CD4-positive, alpha-beta T cell treated with Interleukin-6 at 100 ng/mL for 8 hours (primary cell): ENCODE results near the gene PRR7.

Experiments used
- DNase-seq: peaks from one replicate; pipeline ENCODE4 v3.0.0-alpha.2; 2020; ENCODE audit warnings: mixed read lengths, low spot score

PRR7 gene

GRCh38 chr5:177452688-177453638 lies 6.3 kb downstream of the PRR7 start:
- no peak for DNase-seq

- DNase-seq = no peak
Measured at GRCh38 chr5:177453852-177454396, 7.3 kb downstream of the PRR7 start.

GRCh38 chr5:177454397-177455035 lies 7.9 kb downstream of the PRR7 start:
- DNase-seq = peak; percentile 90

- DNase-seq = peak; percentile 91
Measured at GRCh38 chr5:177455036-177455660, 8.5 kb downstream of the PRR7 start.

GRCh38 chr5:177455661-177456590 lies 9.3 kb downstream of the PRR7 start:
- DNase-seq = peak; percentile 92

- no peak for DNase-seq
Measured at GRCh38 chr5:177456591-177456964, 10.0 kb downstream of the PRR7 start.

- no peak for DNase-seq
Measured at GRCh38 chr5:177456976-177457851, 10.6 kb downstream of the PRR7 start.

GRCh38 chr5:177457852-177458681 lies 11.5 kb downstream of the PRR7 start:
- no peak for DNase-seq

- no peak for DNase-seq
Measured at GRCh38 chr5:177458912-177459350, 12.3 kb downstream of the PRR7 start.

GRCh38 chr5:177459357-177459756 lies 12.7 kb downstream of the PRR7 start:
- DNase-seq = no peak

- no peak for DNase-seq
Measured at GRCh38 chr5:177459819-177460628, 13.4 kb downstream of the PRR7 start.

- no peak for DNase-seq
Measured at GRCh38 chr5:177462021-177462670, 15.5 kb downstream of the PRR7 start.

- no peak for DNase-seq
Measured at GRCh38 chr5:177465044-177465443, 18.4 kb downstream of the PRR7 start.

- no peak for DNase-seq
Measured at GRCh38 chr5:177466861-177467260, 20.2 kb downstream of the PRR7 start.

GRCh38 chr5:177467436-177467835 lies 20.8 kb downstream of the PRR7 start:
- DNase-seq = no peak

- DNase-seq = no peak
Measured at GRCh38 chr5:177468329-177468684, 21.7 kb downstream of the PRR7 start.

GRCh38 chr5:177468685-177469628 lies 22.3 kb downstream of the PRR7 start:
- DNase-seq = no peak
